HG03139 (cell line): ENCODE results near the gene EDEM3.
"Not testable (repeated sequence)": the region's sequence is repeated elsewhere in the genome, so short reads cannot be mapped to it uniquely, and the experiment has no call there.

ENCODE experiments used
- ATAC-seq: cut with Tn5 transposase; IDR thresholded peaks from one replicate; pipeline ENCODE4 v1.9.1; 2021; ENCODE audit not compliant: unreplicated experiment

The EDEM3 gene

GRCh38 chr1:184680611-184681225 is 73.9 kb downstream of the EDEM3 start:
- ATAC-seq, result not testable (repeated sequence)

- not testable (repeated sequence) for ATAC-seq
Measured at GRCh38 chr1:184679472-184679871, 75.2 kb downstream of the EDEM3 start.

- no peak for ATAC-seq
Measured at GRCh38 chr1:184677344-184677743, 77.3 kb downstream of the EDEM3 start.

- no peak for ATAC-seq
Measured at GRCh38 chr1:184673305-184673704, 81.4 kb downstream of the EDEM3 start.

- no peak for ATAC-seq
Measured at GRCh38 chr1:184672013-184672726, 82.5 kb downstream of the EDEM3 start.

- no peak for ATAC-seq
Measured at GRCh38 chr1:184669391-184669790, 85.3 kb downstream of the EDEM3 start.

- ATAC-seq, result no peak
Measured at GRCh38 chr1:184665360-184665759, 89.3 kb downstream of the EDEM3 start.

- no peak for ATAC-seq
Measured at GRCh38 chr1:184664661-184665060, 90.0 kb downstream of the EDEM3 start.

- ATAC-seq, result no peak
Measured at GRCh38 chr1:184664042-184664660, 90.5 kb downstream of the EDEM3 start.

GRCh38 chr1:184661801-184662200 is 92.9 kb downstream of the EDEM3 start:
- ATAC-seq, result no peak

- ATAC-seq, result no peak
Measured at GRCh38 chr1:184660462-184661191, 94.0 kb downstream of the EDEM3 start.

GRCh38 chr1:184658055-184658454 is 96.6 kb downstream of the EDEM3 start:
- ATAC-seq, result no peak

- no peak for ATAC-seq
Measured at GRCh38 chr1:184656221-184656620, 98.4 kb downstream of the EDEM3 start.

GRCh38 chr1:184655185-184655584 is 99.5 kb downstream of the EDEM3 start:
- no peak for ATAC-seq

- no peak for ATAC-seq
Measured at GRCh38 chr1:184650177-184650866, 104.3 kb downstream of the EDEM3 start.

- no peak for ATAC-seq
Measured at GRCh38 chr1:184649451-184649888, 105.2 kb downstream of the EDEM3 start.

GRCh38 chr1:184648856-184649201 is 105.8 kb downstream of the EDEM3 start:
- ATAC-seq, result no peak

- ATAC-seq, result no peak
Measured at GRCh38 chr1:184648160-184648855, 106.3 kb downstream of the EDEM3 start.

GRCh38 chr1:184647471-184647870 is 107.2 kb downstream of the EDEM3 start:
- no peak for ATAC-seq

- no peak for ATAC-seq
Measured at GRCh38 chr1:184646824-184647223, 107.8 kb downstream of the EDEM3 start.
